ENCODE data around the gene ASPRV1. TPM values are rescaled to one million over a fixed set of nuclear protein-coding genes. Genes with fewer than 3 reads are reported as not detected.
"Not testable (repeated sequence)": the region's sequence is repeated elsewhere in the genome, so short reads cannot be mapped to it uniquely, and the experiment has no call there.

ASPRV1 gene
- total and polyA plus RNA-seq, 9 donors, result 2.1 to 3.7 (median 2.8) TPM

- DNase-seq, result peak; percentile 36
- H3K9me3 ChIP-seq (replicated peaks; ENCODE audit: control insufficient read depth, low read depth, low read length), result no peaks in the 10 kb centered on the region
- WGBS (ENCODE audit: insufficient coverage), result no CpG with 5 or more reads among the region's 2 CpGs
- peaks cover 4% of the 10 kb centered on the region for H3K36me3 ChIP-seq (ENCODE audit: control insufficient read depth, insufficient read depth, low read length)
- no peaks in the 10 kb centered on the region for H3K4me1 ChIP-seq (ENCODE audit: control insufficient read depth, insufficient read depth, low read length)
- H3K27ac ChIP-seq (ENCODE audit: low read length), result no peak overlapping the region
- no peak overlapping the region for H3K4me3 ChIP-seq (ENCODE audit: low read length)
- H3K27me3 ChIP-seq (ENCODE audit: control insufficient read depth, insufficient read depth, low read length), result no peaks in the 10 kb centered on the region
Observed at GRCh38 chr2:70002241-70002899, 40.9 kb upstream of the ASPRV1 start.

- not testable (repeated sequence) for H3K9me3 ChIP-seq (replicated peaks; ENCODE audit: control insufficient read depth, low read depth, low read length); H3K4me1 ChIP-seq (ENCODE audit: control insufficient read depth, insufficient read depth, low read length); H3K27me3 ChIP-seq (ENCODE audit: control insufficient read depth, insufficient read depth, low read length); H3K4me3 ChIP-seq (ENCODE audit: low read length); DNase-seq; H3K27ac ChIP-seq (ENCODE audit: low read length)
- H3K36me3 ChIP-seq (ENCODE audit: control insufficient read depth, insufficient read depth, low read length), result peaks cover 14% of the 10 kb centered on the region
- no CpG with 5 or more reads among the region's 6 CpGs for WGBS (ENCODE audit: insufficient coverage)
Observed at GRCh38 chr2:70000529-70000928, 39.1 kb upstream of the ASPRV1 start.

- Histone ChIP-seq H3K27ac (ENCODE audit: low read length) (no peak overlapping the region), H3K9me3 (replicated peaks; ENCODE audit: control insufficient read depth, low read depth, low read length) (no peaks in the 10 kb centered on the region), H3K4me3 (ENCODE audit: low read length) (no peak overlapping the region), H3K4me1 (ENCODE audit: control insufficient read depth, insufficient read depth, low read length) (no peaks in the 10 kb centered on the region), H3K27me3 (ENCODE audit: control insufficient read depth, insufficient read depth, low read length) (no peaks in the 10 kb centered on the region), H3K36me3 (ENCODE audit: control insufficient read depth, insufficient read depth, low read length) (peaks cover 23% of the 10 kb centered on the region)
- no peak for DNase-seq
- 84% methylated on average over 4 of the region's 6 CpGs for WGBS (ENCODE audit: insufficient coverage)
Observed at GRCh38 chr2:69998761-69999160, 37.3 kb upstream of the ASPRV1 start.

GRCh38 chr2:69997015-69997830 is 35.8 kb upstream of the ASPRV1 start:
- Histone ChIP-seq H3K4me3 (ENCODE audit: low read length) (no peak overlapping the region), H3K9me3 (replicated peaks; ENCODE audit: control insufficient read depth, low read depth, low read length) (no peaks in the 10 kb centered on the region), H3K27ac (ENCODE audit: low read length) (no peak overlapping the region), H3K4me1 (ENCODE audit: control insufficient read depth, insufficient read depth, low read length) (no peaks in the 10 kb centered on the region), H3K27me3 (ENCODE audit: control insufficient read depth, insufficient read depth, low read length) (no peaks in the 10 kb centered on the region), H3K36me3 (ENCODE audit: control insufficient read depth, insufficient read depth, low read length) (peaks cover 20% of the 10 kb centered on the region)
- DNase-seq, result no peak
- WGBS (ENCODE audit: insufficient coverage), result 86% methylated on average over 9 of the region's 11 CpGs

GRCh38 chr2:69995511-69995910 is 34.1 kb upstream of the ASPRV1 start:
- H3K9me3 ChIP-seq (replicated peaks; ENCODE audit: control insufficient read depth, low read depth, low read length), result no peaks in the 10 kb centered on the region
- no peak overlapping the region for H3K4me3 ChIP-seq (ENCODE audit: low read length)
- 92% methylated on average over 3 of the region's 3 CpGs for WGBS (ENCODE audit: insufficient coverage)
- no peak overlapping the region for H3K27ac ChIP-seq (ENCODE audit: low read length)
- peaks cover 20% of the 10 kb centered on the region for H3K36me3 ChIP-seq (ENCODE audit: control insufficient read depth, insufficient read depth, low read length)
- no peaks in the 10 kb centered on the region for H3K4me1 ChIP-seq (ENCODE audit: control insufficient read depth, insufficient read depth, low read length)
- H3K27me3 ChIP-seq (ENCODE audit: control insufficient read depth, insufficient read depth, low read length), result no peaks in the 10 kb centered on the region
- DNase-seq, result no peak

- Histone ChIP-seq H3K36me3 (ENCODE audit: control insufficient read depth, insufficient read depth, low read length) (peaks cover 20% of the 10 kb centered on the region), H3K4me1 (ENCODE audit: control insufficient read depth, insufficient read depth, low read length) (no peaks in the 10 kb centered on the region), H3K4me3 (ENCODE audit: low read length) (no peak overlapping the region), H3K9me3 (replicated peaks; ENCODE audit: control insufficient read depth, low read depth, low read length) (no peaks in the 10 kb centered on the region), H3K27ac (ENCODE audit: low read length) (no peak overlapping the region), H3K27me3 (ENCODE audit: control insufficient read depth, insufficient read depth, low read length) (no peaks in the 10 kb centered on the region)
- WGBS (ENCODE audit: insufficient coverage), result 88% methylated on average over 5 of the region's 6 CpGs
- DNase-seq, result no peak
Observed at GRCh38 chr2:69994166-69994565, 32.7 kb upstream of the ASPRV1 start.

- Histone ChIP-seq H3K36me3 (ENCODE audit: control insufficient read depth, insufficient read depth, low read length) (peaks cover 20% of the 10 kb centered on the region), H3K4me1 (ENCODE audit: control insufficient read depth, insufficient read depth, low read length) (no peaks in the 10 kb centered on the region), H3K9me3 (replicated peaks; ENCODE audit: control insufficient read depth, low read depth, low read length) (no peaks in the 10 kb centered on the region), H3K4me3 (ENCODE audit: low read length) (no peak overlapping the region), H3K27me3 (ENCODE audit: control insufficient read depth, insufficient read depth, low read length) (no peaks in the 10 kb centered on the region), H3K27ac (ENCODE audit: low read length) (no peak overlapping the region)
- WGBS (ENCODE audit: insufficient coverage), result 86% methylated on average over 5 of the region's 5 CpGs
- DNase-seq, result no peak
Observed at GRCh38 chr2:69993708-69994107, 32.3 kb upstream of the ASPRV1 start.

- H3K4me1 ChIP-seq (ENCODE audit: control insufficient read depth, insufficient read depth, low read length), result no peaks in the 10 kb centered on the region
- WGBS (ENCODE audit: insufficient coverage), result 84% methylated on average over 7 of the region's 7 CpGs
- no peak overlapping the region for H3K4me3 ChIP-seq (ENCODE audit: low read length)
- no peak for DNase-seq
- H3K9me3 ChIP-seq (replicated peaks; ENCODE audit: control insufficient read depth, low read depth, low read length), result no peaks in the 10 kb centered on the region
- H3K27ac ChIP-seq (ENCODE audit: low read length), result no peak overlapping the region
- no peaks in the 10 kb centered on the region for H3K27me3 ChIP-seq (ENCODE audit: control insufficient read depth, insufficient read depth, low read length)
- H3K36me3 ChIP-seq (ENCODE audit: control insufficient read depth, insufficient read depth, low read length), result peaks cover 20% of the 10 kb centered on the region
Observed at GRCh38 chr2:69993048-69993565, 31.7 kb upstream of the ASPRV1 start.

- peaks cover 20% of the 10 kb centered on the region for H3K36me3 ChIP-seq (ENCODE audit: control insufficient read depth, insufficient read depth, low read length)
- H3K27me3 ChIP-seq (ENCODE audit: control insufficient read depth, insufficient read depth, low read length), result no peaks in the 10 kb centered on the region
- H3K4me3 ChIP-seq (ENCODE audit: low read length), result no peak overlapping the region
- DNase-seq, result no peak
- H3K9me3 ChIP-seq (replicated peaks; ENCODE audit: control insufficient read depth, low read depth, low read length), result no peaks in the 10 kb centered on the region
- no peak overlapping the region for H3K27ac ChIP-seq (ENCODE audit: low read length)
- 63% methylated on average over 6 of the region's 8 CpGs for WGBS (ENCODE audit: insufficient coverage)
- no peaks in the 10 kb centered on the region for H3K4me1 ChIP-seq (ENCODE audit: control insufficient read depth, insufficient read depth, low read length)
Observed at GRCh38 chr2:69992310-69993047, 31.0 kb upstream of the ASPRV1 start.
